Pancreas (tissue), 10 donors: Measurements from ENCODE around the gene GDPD4. TPM values are rescaled to one million over a fixed set of nuclear protein-coding genes. Genes with fewer than 3 reads are reported as not detected.

Source experiments
- ATAC-seq, 4 donors: fragments of 200-7000 bp; cut with Tn5 transposase; one replicate each; pipeline versions ENCODE4 v1.8.0 to v1.9.1; 2020; ENCODE audit warnings: mild to moderate bottlenecking in 4 of 4, moderate library complexity in 4 of 4
- DNase-seq, 6 donors: peaks; one replicate each; pipeline ENCODE4 v3.0.0-alpha.2; 2020
- FAIRE-seq: peaks from 2 replicates; lab custom pipeline; 2012; peaks lifted over from hg19 to GRCh38; lab: Jason Lieb, UNC
- H3K27ac ChIP-seq, 4 donors: fragments of 200-600 bp; sonication (generic); 1 replicate in 3 of 4; 2 replicates in 1 of 4; pipeline versions ENCODE4 v1.5.0 to v1.8.0; 2020
- H3K27me3 ChIP-seq, 4 donors: fragments of 200-600 bp; one replicate each; pipeline ENCODE4 v1.8.0; 2021
- H3K36me3 ChIP-seq, 3 donors: fragments of 200-600 bp; sonication (generic) in 1 of 3; one replicate each; pipeline versions ENCODE4 v1.5.0 to v1.8.0; 2020 to 2021
- H3K4me1 ChIP-seq, 3 donors: fragments of 200-600 bp; one replicate each; pipeline ENCODE4 v1.8.0; 2021
- H3K4me3 ChIP-seq, 4 donors: fragments of 200-600 bp; sonication (generic) in 2 of 4; one replicate each; pipeline versions ENCODE4 v1.5.0 to v1.8.0; 2020 to 2021
- H3K9me3 ChIP-seq, 4 donors: fragments of 200-600 bp; one replicate each; pipeline ENCODE4 v1.8.0; 2021
- CTCF ChIP-seq, 4 donors: fragments of 200-600 bp; sonication (generic) in 3 of 4; IDR thresholded peaks; one replicate each; pipeline versions ENCODE4 v1.5.0 to v1.8.0; 2021; ENCODE audit warnings: antibody characterized with exemption in 4 of 4
- WGBS, 2 donors: extraction: QIAGEN DNeasy Blood & Tissue Kit; methylation state at CpG; one replicate each; pipeline ENCODE4 v1.1.7; 2013; 5-methylcytosine and 5-hydroxymethylcytosine counted together
- intact Hi-C, 3 donors: fragments of 100-400 bp; cut with DNase I; formaldehyde crosslinking; loops; one replicate each; pipeline versions ENCODE4 v1.11.1 to v1.14.2; 2022
- polyA plus RNA-seq, 2 donors: library from polyadenylated mRNA; stranded (reverse); fragments of 200-250 nt; gene quantifications; one replicate each; pipeline ENCODE4 v1.2.3, GENCODE V29; 2013
- total RNA-seq, 6 donors: library from RNA; stranded (reverse); fragmentation: NEBNext Ultra II Directional in 4 of 6; extraction: Animal tissue kit (Norgen Biotek cat#: 25700) in 4 of 6; gene quantifications; one replicate each; pipeline versions ENCODE4 v1.2.1 to v1.2.4, GENCODE V29; 2021 to 2023
- donor health status: healthy with polysubstance abuse.
- donor health status: DM: no; HTN: no; CAD: no; lungs with moderate emphysema.
- donor health status: DM: no; HTN: no; CAD: no.
- donor health status: control.
- donor health status: control.
- donor health status: Bipolar disorder and iron deficiency.
- donor health status: DM: yes; HTN: yes; CAD: no.
- donor health status: DM: no; HTN: no; CAD: no.
- donor health status: DM: no; HTN: no; CAD: no.
- donor health status: DM: yes; HTN: yes; CAD: no.

GDPD4 gene
- total and polyA plus RNA-seq, 8 donors, result not detected

GRCh38 chr11:77211594-77212251 is 89.8 kb downstream of the GDPD4 start:
- WGBS, 2 donors, result 74 to 78% methylated on average over 11 of the region's 11 CpGs
- H3K27ac ChIP-seq, result no peak overlapping the region
- H3K4me3 ChIP-seq, result no peak overlapping the region
- peak in 3 of 4 donors; percentile 42 to 81 (median 73) for ATAC-seq
- intact Hi-C loops, result no loop called here
- DNase-seq, result no peak
- TF ChIP-seq CTCF (IDR thresholded peaks at IDR 0.05), result no peak
- H3K36me3 ChIP-seq, result no peaks in the 10 kb centered on the region
- no peak for FAIRE-seq
- no peaks in the 10 kb centered on the region for H3K4me1 ChIP-seq
- H3K27me3 ChIP-seq, result no peaks in the 10 kb centered on the region
- no peaks in the 10 kb centered on the region for H3K9me3 ChIP-seq

GRCh38 chr11:77211040-77211451 is 90.4 kb downstream of the GDPD4 start:
- FAIRE-seq, result no peak
- peak in 2 of 6 donors; percentile 45 to 61 for DNase-seq
- 94 to 97% methylated on average over 14 of the region's 14 CpGs for WGBS, 2 donors

GRCh38 chr11:77209663-77210062 is 91.8 kb downstream of the GDPD4 start:
- DNase-seq (peak in 1 of 6 donors; percentile 6), FAIRE-seq (no peak), ATAC-seq (no peak)
- Histone ChIP-seq H3K36me3 (no peaks in the 10 kb centered on the region), H3K27ac (no peak overlapping the region), H3K4me1 (no peaks in the 10 kb centered on the region), H3K27me3 (no peaks in the 10 kb centered on the region), H3K4me3 (no peak overlapping the region), H3K9me3 (no peaks in the 10 kb centered on the region)
- no peak for TF ChIP-seq CTCF (IDR thresholded peaks at IDR 0.05)
- intact Hi-C loops, result no loop called here
- WGBS, 2 donors, result 81 to 96% methylated on average over 4 of the region's 4 CpGs

More at GRCh38 chr11:77211040-77211451, 90.4 kb downstream of the GDPD4 start:
- ATAC-seq, result no peak
- H3K27ac ChIP-seq, result no peak overlapping the region
- intact Hi-C loops, result no loop called here
- no peaks in the 10 kb centered on the region for H3K36me3 ChIP-seq
- no peak overlapping the region for H3K4me3 ChIP-seq
- no peak for TF ChIP-seq CTCF (IDR thresholded peaks at IDR 0.05)
- no peaks in the 10 kb centered on the region for H3K9me3 ChIP-seq
- no peaks in the 10 kb centered on the region for H3K27me3 ChIP-seq
- H3K4me1 ChIP-seq, result no peaks in the 10 kb centered on the region

GRCh38 chr11:77208535-77208934 is 93.0 kb downstream of the GDPD4 start:
- Histone ChIP-seq H3K27me3 (no peaks in the 10 kb centered on the region), H3K4me3 (no peak overlapping the region), H3K9me3 (no peaks in the 10 kb centered on the region), H3K36me3 (no peaks in the 10 kb centered on the region), H3K27ac (no peak overlapping the region), H3K4me1 (no peaks in the 10 kb centered on the region)
- no peak for TF ChIP-seq CTCF (IDR thresholded peaks at IDR 0.05)
- no peak for ATAC-seq
- FAIRE-seq, result no peak
- intact Hi-C loops, result no loop called here
- DNase-seq, result peak in 1 of 6 donors; percentile 43
- 84 to 93% methylated on average over 11 of the region's 11 CpGs for WGBS, 2 donors

- 81 to 91% methylated on average over 10 of the region's 10 CpGs for WGBS, 2 donors
- H3K27ac ChIP-seq, result no peak overlapping the region
- no peak for TF ChIP-seq CTCF (IDR thresholded peaks at IDR 0.05)
- FAIRE-seq (no peak), DNase-seq (peak in 1 of 6 donors; percentile 33), ATAC-seq (no peak)
- H3K9me3 ChIP-seq, result no peaks in the 10 kb centered on the region
- no peak overlapping the region for H3K4me3 ChIP-seq
- H3K4me1 ChIP-seq, result no peaks in the 10 kb centered on the region
- H3K27me3 ChIP-seq, result no peaks in the 10 kb centered on the region
- intact Hi-C loops, result no loop called here
- H3K36me3 ChIP-seq, result no peaks in the 10 kb centered on the region
Observed at GRCh38 chr11:77207618-77208313, 93.7 kb downstream of the GDPD4 start.
